Skin of body (tissue), 2 donors: ENCODE results near the gene CYTH2. TPM values are rescaled to one million over a fixed set of nuclear protein-coding genes. Genes with fewer than 3 reads are reported as not detected.

Experiments used
- DNase-seq: peaks from one replicate; lab custom pipeline; 2025; lab: John Stamatoyannopoulos, UW
- total RNA-seq: library from RNA; depleted of rRNA; stranded (reverse); fragments of >200 nt; gene quantifications from one replicate; pipeline ENCODE4 v1.2.3, GENCODE V29; 2014

CYTH2 gene, protein sequence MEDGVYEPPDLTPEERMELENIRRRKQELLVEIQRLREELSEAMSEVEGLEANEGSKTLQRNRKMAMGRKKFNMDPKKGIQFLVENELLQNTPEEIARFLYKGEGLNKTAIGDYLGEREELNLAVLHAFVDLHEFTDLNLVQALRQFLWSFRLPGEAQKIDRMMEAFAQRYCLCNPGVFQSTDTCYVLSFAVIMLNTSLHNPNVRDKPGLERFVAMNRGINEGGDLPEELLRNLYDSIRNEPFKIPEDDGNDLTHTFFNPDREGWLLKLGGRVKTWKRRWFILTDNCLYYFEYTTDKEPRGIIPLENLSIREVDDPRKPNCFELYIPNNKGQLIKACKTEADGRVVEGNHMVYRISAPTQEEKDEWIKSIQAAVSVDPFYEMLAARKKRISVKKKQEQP
- total RNA-seq = 27.4 TPM

DNA sequence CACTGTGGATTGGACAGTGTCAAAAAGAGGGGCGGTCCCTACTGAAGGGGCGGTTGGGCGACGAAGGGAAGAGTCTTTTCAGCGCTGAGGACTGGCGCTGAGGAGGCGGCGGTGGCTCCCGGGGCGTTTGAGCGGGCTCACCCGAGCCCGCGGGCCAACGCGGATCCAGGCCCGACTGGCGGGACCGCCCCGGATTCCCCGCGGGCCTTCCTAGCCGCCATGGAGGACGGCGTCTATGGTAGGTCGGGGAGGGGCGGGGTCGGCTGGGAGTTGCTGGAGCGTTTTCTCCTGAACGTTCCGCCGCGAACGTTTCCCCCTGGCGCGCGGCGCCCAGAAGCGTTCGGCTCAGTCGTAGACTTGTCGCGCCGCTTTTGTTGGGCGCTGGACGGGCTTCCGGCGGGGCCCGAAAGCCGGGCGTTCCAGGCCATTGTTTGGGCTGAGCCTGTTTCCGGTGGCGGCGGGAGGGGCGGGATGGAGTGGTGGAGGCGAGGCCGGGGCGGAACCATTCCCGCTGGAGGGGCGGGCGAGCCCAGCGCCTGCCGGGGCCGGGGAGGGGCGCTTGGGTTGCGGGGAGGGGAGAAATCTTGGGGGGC is at the start of gene CYTH2:
Gene CYTH2, plus strand, starts transcription at position 81 of the 593 bp plus-strand sequence. Its CDS starts 139 bp downstream, at position 220.
- DNase-seq = peak; percentile 66

DNA sequence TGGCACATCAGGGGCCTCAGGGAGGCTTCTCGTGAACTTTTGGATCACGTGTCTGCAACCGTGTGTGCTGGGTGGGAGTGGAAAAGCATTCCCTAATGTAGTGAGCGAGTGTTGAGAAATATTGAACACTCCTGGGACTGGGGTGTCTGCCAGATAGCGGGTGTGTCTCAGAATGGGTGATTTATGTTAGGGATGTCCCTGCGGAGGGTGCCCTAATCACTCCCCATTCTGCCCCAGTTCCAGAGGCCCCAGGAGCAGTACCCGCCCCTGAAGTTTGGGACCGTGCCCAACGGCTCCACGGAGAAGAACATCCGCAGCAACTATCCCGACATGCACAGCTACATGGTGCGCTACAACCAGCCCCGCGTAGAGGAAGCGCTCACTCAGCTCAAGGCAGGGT is 47.6 kb upstream of the CYTH2 start:
- no peak for DNase-seq

- DNase-seq = no peak
These were observed 44.4 kb upstream of the CYTH2 start for GRCh38 chr19:48424694-48425219.

DNA sequence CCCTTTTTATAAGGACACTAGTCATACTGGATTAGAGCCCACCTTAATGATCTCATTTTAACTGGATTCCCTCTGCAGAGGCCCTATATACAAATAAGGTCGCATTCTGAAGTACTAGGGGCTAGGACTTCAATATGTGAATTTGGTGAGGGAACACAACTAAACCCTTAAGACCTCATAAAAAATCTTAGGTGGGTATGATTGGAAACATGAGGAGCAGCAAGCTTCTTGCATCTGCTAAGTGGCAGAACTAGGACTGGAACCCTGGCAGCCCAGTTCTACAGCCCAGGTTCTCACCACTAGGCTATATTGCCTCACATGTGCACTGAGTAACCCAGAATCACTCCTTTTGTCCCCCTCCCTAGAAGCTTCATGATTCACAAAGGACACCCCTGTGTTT is 40.5 kb upstream of the CYTH2 start:
- no peak for DNase-seq

GRCh38 chr19:48433337-48433736 is 35.8 kb upstream of the CYTH2 start:
- DNase-seq = no peak

DNA sequence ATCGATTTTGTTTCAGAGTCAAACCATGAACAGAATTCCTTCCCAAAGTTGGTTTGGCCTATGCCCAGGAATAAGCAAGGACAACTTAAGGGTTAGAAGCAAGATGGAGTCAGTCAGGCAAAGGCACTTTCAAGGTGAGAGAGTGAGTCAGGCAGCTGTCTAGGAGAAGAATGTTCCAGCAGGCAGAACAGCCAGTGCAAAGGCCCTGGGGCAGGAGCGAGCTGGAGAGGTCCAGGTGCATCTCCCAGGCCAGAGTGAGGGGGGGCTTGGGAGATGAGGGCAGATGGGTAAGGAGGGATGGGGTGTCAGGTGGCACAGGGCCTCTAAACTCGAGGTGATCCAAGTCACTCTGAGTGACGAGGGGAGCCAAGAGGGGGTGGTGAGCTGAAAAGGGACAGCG is 32.6 kb upstream of the CYTH2 start:
- no peak for DNase-seq

GRCh38 chr19:48441360-48442050 is 27.7 kb upstream of the CYTH2 start:
- no peak for DNase-seq

GRCh38 chr19:48442116-48443035 is 26.8 kb upstream of the CYTH2 start:
- no peak for DNase-seq

- DNase-seq = no peak
These were observed 25.9 kb upstream of the CYTH2 start for GRCh38 chr19:48443256-48443655.

GRCh38 chr19:48443731-48444128 is 25.4 kb upstream of the CYTH2 start:
- no peak for DNase-seq

- DNase-seq = no peak
These were observed 24.8 kb upstream of the CYTH2 start for GRCh38 chr19:48444129-48444935.

DNA sequence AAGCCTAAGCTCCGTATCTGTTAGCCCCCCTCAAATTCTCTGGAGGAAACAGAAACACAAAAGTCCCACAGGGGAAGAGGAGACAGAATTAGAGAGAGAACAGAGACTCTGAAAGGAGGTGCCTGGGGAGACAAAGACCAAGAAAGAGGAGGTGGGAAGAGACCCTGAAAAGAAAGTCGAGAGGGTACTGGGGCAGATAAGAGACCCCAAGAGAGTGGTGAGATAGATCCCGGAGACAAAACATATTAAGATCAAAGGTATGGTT is 24.3 kb upstream of the CYTH2 start:
- DNase-seq = no peak

GRCh38 chr19:48445256-48445605 is 23.9 kb upstream of the CYTH2 start:
- peak; percentile 86 for DNase-seq

- DNase-seq = peak; percentile 92
These were observed 23.3 kb upstream of the CYTH2 start, which contains the start of gene GRWD1 for GRCh38 chr19:48445606-48446481. TSS of gene GRWD1 (plus strand) at chr19:48445983. CDS start at chr19:48446006, 23 bp downstream.

- no peak for DNase-seq
These were observed 22.6 kb upstream of the CYTH2 start for GRCh38 chr19:48446579-48446978.

GRCh38 chr19:48448563-48448962 is 20.6 kb upstream of the CYTH2 start:
- no peak for DNase-seq

DNA sequence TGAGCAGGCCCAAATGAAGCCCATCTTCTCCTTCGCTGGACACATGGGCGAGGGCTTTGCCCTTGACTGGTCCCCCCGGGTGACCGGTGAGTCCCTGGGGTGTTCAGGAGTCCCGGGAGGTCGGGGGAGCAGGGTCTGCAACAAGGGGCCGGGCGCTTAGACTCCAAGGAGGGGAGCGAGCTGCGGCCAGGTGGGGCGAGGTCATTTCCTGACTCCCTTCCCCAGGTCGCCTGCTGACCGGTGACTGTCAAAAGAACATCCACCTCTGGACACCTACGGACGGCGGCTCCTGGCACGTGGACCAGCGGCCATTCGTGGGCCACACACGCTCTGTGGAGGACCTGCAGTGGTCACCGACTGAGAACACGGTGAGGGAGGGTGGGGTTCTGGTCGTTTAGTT is 18.7 kb upstream of the CYTH2 start:
- no peak for DNase-seq

GRCh38 chr19:48450863-48451262 is 18.3 kb upstream of the CYTH2 start:
- DNase-seq = no peak

DNA sequence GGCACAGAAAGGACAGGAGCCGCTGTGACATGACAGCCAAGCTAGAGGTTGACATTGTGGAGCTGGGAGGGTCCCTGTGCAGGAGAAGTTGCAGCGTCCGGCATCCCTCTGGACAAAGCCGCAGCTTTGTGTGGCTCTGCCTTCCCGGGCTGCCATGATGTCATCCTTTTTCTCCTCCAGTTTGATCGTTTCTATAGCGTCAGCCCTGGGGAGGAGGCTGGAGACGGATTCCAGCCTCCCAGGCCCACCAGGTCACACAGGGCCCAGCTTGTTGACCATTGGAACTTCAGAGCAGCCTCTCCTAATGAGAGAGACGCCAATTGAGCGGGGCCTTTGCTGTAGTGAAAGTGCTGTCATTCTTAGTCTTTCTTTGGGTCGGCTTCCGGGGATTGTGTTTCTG is 17.5 kb upstream of the CYTH2 start:
- no peak for DNase-seq
